Neural progenitor cell (in vitro differentiated cells): ENCODE measurements around the gene GALNTL6. TPM values are rescaled to one million over a fixed set of nuclear protein-coding genes. Genes with fewer than 3 reads are reported as not detected.

Source experiments
- DNase-seq: peaks from one replicate; pipeline ENCODE4 v3.0.0-alpha.2; 2016; ENCODE audit warnings: low spot score
- H2AFZ ChIP-seq: fragments of 200-600 bp; sonication (generic); replicated peaks from 2 replicates; pipeline ENCODE4 v1.6.1; 2016; ENCODE audit warnings: antibody characterized with exemption
- H3F3A ChIP-seq: fragments of 200-600 bp; sonication (generic); 2 replicates; pipeline ENCODE4 v1.6.1; 2016; ENCODE audit warnings: antibody characterized with exemption, low read depth
- H3K27ac ChIP-seq: fragments of 200-600 bp; sonication (generic); 2 replicates; pipeline ENCODE4 v1.5.1; 2016; ENCODE audit warnings: mild to moderate bottlenecking
- H3K27me3 ChIP-seq: fragments of 200-600 bp; sonication (generic); 2 replicates; pipeline ENCODE4 v1.6.1; 2016; ENCODE audit warnings: mild to moderate bottlenecking, moderate library complexity
- H3K36me3 ChIP-seq: fragments of 200-600 bp; sonication (generic); 2 replicates; pipeline ENCODE4 v1.5.1; 2016
- H3K4me1 ChIP-seq: fragments of 200-600 bp; sonication (generic); 2 replicates; pipeline ENCODE4 v1.6.1; 2016; ENCODE audit warnings: mixed run types
- H3K4me2 ChIP-seq: fragments of 200-600 bp; sonication (generic); 2 replicates; pipeline ENCODE4 v1.6.1; 2016
- H3K4me3 ChIP-seq: fragments of 200-600 bp; sonication (generic); 2 replicates; pipeline ENCODE4 v1.5.1; 2016
- H3K79me2 ChIP-seq: fragments of 200-600 bp; sonication (generic); 2 replicates; pipeline ENCODE4 v1.6.1; 2016; ENCODE audit warnings: low read depth
- H3K9ac ChIP-seq: fragments of 200-600 bp; sonication (generic); 2 replicates; pipeline ENCODE4 v1.6.1; 2016
- H3K9me3 ChIP-seq: fragments of 200-600 bp; sonication (generic); 2 replicates; pipeline ENCODE4 v1.5.1; 2016; ENCODE audit warnings: low read depth
- H4K20me1 ChIP-seq: fragments of 200-600 bp; sonication (generic); 2 replicates; pipeline ENCODE4 v1.6.1; 2016; ENCODE audit warnings: low read depth
- H3K27ac Mint-ChIP-seq: 3 replicates; pipeline ENCODE4 v1.8.0; 2021; ENCODE audit warnings: mixed read lengths
- H3K27me3 Mint-ChIP-seq: 2 replicates; pipeline ENCODE4 v1.8.0; 2022; ENCODE audit warnings: low read depth, mild to moderate bottlenecking, inconsistent platforms, moderate library complexity, mixed read lengths; ENCODE audit not compliant: insufficient read depth
- H3K36me3 Mint-ChIP-seq: 3 replicates; pipeline ENCODE4 v1.8.0; 2021; ENCODE audit warnings: mixed read lengths
- H3K4me1 Mint-ChIP-seq: 3 replicates; pipeline ENCODE4 v1.8.0; 2021; ENCODE audit warnings: mixed read lengths
- H3K4me3 Mint-ChIP-seq: 3 replicates; pipeline ENCODE4 v1.8.0; 2021; ENCODE audit warnings: mild to moderate bottlenecking, moderate library complexity, mixed read lengths
- H3K9me3 Mint-ChIP-seq: 3 replicates; pipeline ENCODE4 v1.8.0; 2020; ENCODE audit warnings: mixed read lengths
- CTCF ChIP-seq: fragments of 200-600 bp; sonication (generic); IDR thresholded peaks from 2 replicates; pipeline ENCODE4 v1.5.1; 2017; ENCODE audit warnings: antibody characterized with exemption, mild to moderate bottlenecking
- EZH2 ChIP-seq: fragments of 200-600 bp; sonication (generic); IDR thresholded peaks from 2 replicates; pipeline ENCODE4 v1.6.1; 2017; ENCODE audit warnings: antibody characterized with exemption, mild to moderate bottlenecking, moderate library complexity
- EZH2phosphoT487 ChIP-seq: fragments of 200-600 bp; sonication (generic); IDR thresholded peaks from 2 replicates; pipeline ENCODE4 v1.6.1; 2017; ENCODE audit warnings: antibody characterized with exemption
- total RNA-seq: library from RNA; depleted of rRNA; stranded (reverse); fragments of >200 nt; gene quantifications from 2 replicates; pipeline ENCODE4 v1.2.3, GENCODE V29; 2015; ENCODE audit warnings: low replicate concordance

GALNTL6 gene
- total RNA-seq, 1 donor from 2014 or later, result 0.15 TPM

GRCh38 chr4:172497321-172497720, 684.1 kb downstream of the GALNTL6 start:
- Histone ChIP-seq H3K4me3 (no peak overlapping the region), H3K27ac (no peak overlapping the region), H2AFZ (no peak overlapping the region), H3F3A (no peaks in the 10 kb centered on the region), H3K79me2 (no peaks in the 10 kb centered on the region), H3K36me3 (no peaks in the 10 kb centered on the region), H3K27me3 (no peaks in the 10 kb centered on the region), H3K9ac (no peak overlapping the region), H4K20me1 (no peaks in the 10 kb centered on the region), H3K4me1 (no peaks in the 10 kb centered on the region), H3K9me3 (no peaks in the 10 kb centered on the region), H3K4me2 (no peak overlapping the region)
- H3K4me3 Mint-ChIP-seq, result no peak overlapping the region
- H3K27me3 Mint-ChIP-seq, result peaks cover 2% of the 10 kb centered on the region
- H3K27ac Mint-ChIP-seq, result no peak overlapping the region
- no peak for DNase-seq
- H3K9me3 Mint-ChIP-seq, result no peaks in the 10 kb centered on the region
- peaks cover 7% of the 10 kb centered on the region for H3K4me1 Mint-ChIP-seq
- H3K36me3 Mint-ChIP-seq, result no peaks in the 10 kb centered on the region
- no peak for TF ChIP-seq EZH2phosphoT487
- TF ChIP-seq CTCF, result no peak
- TF ChIP-seq EZH2, result no peak

GRCh38 chr4:172514011-172514410, 700.8 kb downstream of the GALNTL6 start:
- Mint-ChIP-seq H3K36me3 (peaks cover 8% of the 10 kb centered on the region), H3K27me3 (no peaks in the 10 kb centered on the region), H3K27ac (no peak overlapping the region)

GRCh38 chr4:172514801-172515200, 701.6 kb downstream of the GALNTL6 start:
- Histone ChIP-seq H3K4me1 (no peaks in the 10 kb centered on the region), H3K4me3 (no peak overlapping the region), H2AFZ (no peak overlapping the region), H3K27me3 (no peaks in the 10 kb centered on the region), H4K20me1 (no peaks in the 10 kb centered on the region), H3K9me3 (no peaks in the 10 kb centered on the region), H3K36me3 (no peaks in the 10 kb centered on the region), H3K4me2 (no peak overlapping the region), H3K9ac (no peak overlapping the region), H3K27ac (no peak overlapping the region), H3F3A (no peaks in the 10 kb centered on the region), H3K79me2 (no peaks in the 10 kb centered on the region)
- H3K4me1 Mint-ChIP-seq, result peaks cover 7% of the 10 kb centered on the region
- TF ChIP-seq EZH2phosphoT487 (no peak), CTCF (no peak), EZH2 (no peak)
- H3K27ac Mint-ChIP-seq, result peak overlapping the region; percentile 37
- H3K27me3 Mint-ChIP-seq, result no peaks in the 10 kb centered on the region
- no peak for DNase-seq
- H3K4me3 Mint-ChIP-seq, result no peak overlapping the region
- H3K9me3 Mint-ChIP-seq, result peaks cover 24% of the 10 kb centered on the region
- peaks cover 8% of the 10 kb centered on the region for H3K36me3 Mint-ChIP-seq

More at GRCh38 chr4:172514011-172514410, 700.8 kb downstream of the GALNTL6 start:
- no peak overlapping the region for H3K4me3 Mint-ChIP-seq
- H3K4me1 Mint-ChIP-seq, result peaks cover 7% of the 10 kb centered on the region
- no peaks in the 10 kb centered on the region for H3K9me3 ChIP-seq
- H3K4me1 ChIP-seq, result no peaks in the 10 kb centered on the region
- no peak overlapping the region for H2AFZ ChIP-seq
- no peak overlapping the region for H3K4me3 ChIP-seq
- H3K4me2 ChIP-seq, result no peak overlapping the region
- no peaks in the 10 kb centered on the region for H3K36me3 ChIP-seq
- H3K9me3 Mint-ChIP-seq, result peaks cover 24% of the 10 kb centered on the region
- H3K27ac ChIP-seq, result no peak overlapping the region
- TF ChIP-seq EZH2, result no peak
- no peak for TF ChIP-seq EZH2phosphoT487
- TF ChIP-seq CTCF, result no peak
- no peak overlapping the region for H3K9ac ChIP-seq
- H4K20me1 ChIP-seq, result no peaks in the 10 kb centered on the region
- H3K27me3 ChIP-seq, result no peaks in the 10 kb centered on the region
- no peak for DNase-seq
- H3F3A ChIP-seq, result no peaks in the 10 kb centered on the region
- no peaks in the 10 kb centered on the region for H3K79me2 ChIP-seq
